ENCODE measurements around the gene PRIMPOL. TPM values are rescaled to one million over a fixed set of nuclear protein-coding genes. Genes with fewer than 3 reads are reported as not detected.
"Not testable (repeated sequence)": the region's sequence is repeated elsewhere in the genome, so short reads cannot be mapped to it uniquely, and the experiment has no call there.

The PRIMPOL gene
- total RNA-seq, 1 donor, result 19.9 TPM

- DNase-seq (ENCODE audit: low read depth), result no peak
- TF ChIP-seq, protein P1, sequence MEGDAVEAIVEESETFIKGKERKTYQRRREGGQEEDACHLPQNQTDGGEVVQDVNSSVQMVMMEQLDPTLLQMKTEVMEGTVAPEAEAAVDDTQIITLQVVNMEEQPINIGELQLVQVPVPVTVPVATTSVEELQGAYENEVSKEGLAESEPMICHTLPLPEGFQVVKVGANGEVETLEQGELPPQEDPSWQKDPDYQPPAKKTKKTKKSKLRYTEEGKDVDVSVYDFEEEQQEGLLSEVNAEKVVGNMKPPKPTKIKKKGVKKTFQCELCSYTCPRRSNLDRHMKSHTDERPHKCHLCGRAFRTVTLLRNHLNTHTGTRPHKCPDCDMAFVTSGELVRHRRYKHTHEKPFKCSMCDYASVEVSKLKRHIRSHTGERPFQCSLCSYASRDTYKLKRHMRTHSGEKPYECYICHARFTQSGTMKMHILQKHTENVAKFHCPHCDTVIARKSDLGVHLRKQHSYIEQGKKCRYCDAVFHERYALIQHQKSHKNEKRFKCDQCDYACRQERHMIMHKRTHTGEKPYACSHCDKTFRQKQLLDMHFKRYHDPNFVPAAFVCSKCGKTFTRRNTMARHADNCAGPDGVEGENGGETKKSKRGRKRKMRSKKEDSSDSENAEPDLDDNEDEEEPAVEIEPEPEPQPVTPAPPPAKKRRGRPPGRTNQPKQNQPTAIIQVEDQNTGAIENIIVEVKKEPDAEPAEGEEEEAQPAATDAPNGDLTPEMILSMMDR (IDR thresholded peaks at IDR 0.05; ENCODE audit: insufficient read depth, low read depth, low read length), result no peak
- H3K4me3 ChIP-seq (ENCODE audit: low read depth, low read length), result no peak overlapping the region
Observed at GRCh38 chr4:184616633-184617551, 32.6 kb upstream of the PRIMPOL start.

DNA sequence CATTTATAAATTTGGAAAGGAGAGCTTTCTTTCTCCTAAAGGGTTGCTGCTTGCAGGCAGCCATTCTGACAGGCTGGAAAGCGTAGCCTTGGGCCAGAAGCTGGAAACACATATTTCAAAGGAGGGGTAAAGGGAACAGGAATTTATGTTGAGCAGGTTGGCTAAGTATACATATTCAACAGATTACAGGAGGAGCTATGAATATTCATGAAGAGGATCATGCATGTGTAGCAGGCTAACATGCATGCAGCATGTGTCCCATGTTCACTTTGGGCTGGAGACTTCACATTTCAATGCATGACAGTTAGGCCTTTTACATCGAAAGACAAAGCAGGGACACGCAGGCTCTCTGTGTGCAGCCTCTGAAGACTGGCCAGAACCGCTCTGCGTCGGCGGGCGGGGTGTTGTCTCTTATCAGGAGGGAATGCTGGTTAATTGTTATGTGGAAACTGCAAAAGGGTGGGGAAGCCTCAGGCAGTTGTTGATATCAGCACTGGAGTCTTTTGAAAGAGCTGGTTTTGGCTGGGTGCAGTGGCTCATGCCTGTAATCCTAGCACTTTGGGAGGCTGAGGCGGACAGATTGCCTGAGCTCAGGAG lies 31.8 kb upstream of the PRIMPOL start:
- TF ChIP-seq, protein P1 (IDR thresholded peaks at IDR 0.05; ENCODE audit: insufficient read depth, low read depth, low read length), result no peak
- peak; percentile 47 for DNase-seq (ENCODE audit: low read depth)
- no peak overlapping the region for H3K4me3 ChIP-seq (ENCODE audit: low read depth, low read length)

GRCh38 chr4:184620212-184620867 lies 29.2 kb upstream of the PRIMPOL start:
- H3K4me3 ChIP-seq (ENCODE audit: low read depth, low read length), result no peak overlapping the region
- no peak for DNase-seq (ENCODE audit: low read depth)
- TF ChIP-seq, protein P1 (IDR thresholded peaks at IDR 0.05; ENCODE audit: insufficient read depth, low read depth, low read length), result no peak

GRCh38 chr4:184621518-184621917 lies 28.0 kb upstream of the PRIMPOL start:
- no peak for DNase-seq (ENCODE audit: low read depth)
- no peak overlapping the region for H3K4me3 ChIP-seq (ENCODE audit: low read depth, low read length)
- TF ChIP-seq, protein P1 (IDR thresholded peaks at IDR 0.05; ENCODE audit: insufficient read depth, low read depth, low read length), result no peak

DNA sequence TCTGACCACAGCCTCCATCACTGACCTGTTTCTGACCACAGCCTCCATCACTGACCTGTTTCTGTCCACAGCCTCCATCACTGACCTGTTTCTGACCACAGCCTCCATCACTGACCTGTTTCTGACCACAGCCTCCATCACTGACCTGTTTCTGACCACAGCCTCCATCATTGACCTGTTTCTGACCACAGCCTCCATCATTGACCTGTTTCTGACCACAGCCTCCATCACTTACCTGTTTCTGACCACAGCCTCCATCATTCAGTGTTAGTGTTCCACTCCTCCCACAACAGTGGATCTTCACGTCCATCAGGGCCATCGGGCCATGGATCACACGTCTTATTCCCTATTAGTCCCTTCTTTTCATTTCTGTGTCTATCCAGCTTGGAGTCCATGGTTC lies 25.0 kb upstream of the PRIMPOL start:
- not testable (repeated sequence) for H3K4me3 ChIP-seq (ENCODE audit: low read depth, low read length); DNase-seq (ENCODE audit: low read depth)

DNA sequence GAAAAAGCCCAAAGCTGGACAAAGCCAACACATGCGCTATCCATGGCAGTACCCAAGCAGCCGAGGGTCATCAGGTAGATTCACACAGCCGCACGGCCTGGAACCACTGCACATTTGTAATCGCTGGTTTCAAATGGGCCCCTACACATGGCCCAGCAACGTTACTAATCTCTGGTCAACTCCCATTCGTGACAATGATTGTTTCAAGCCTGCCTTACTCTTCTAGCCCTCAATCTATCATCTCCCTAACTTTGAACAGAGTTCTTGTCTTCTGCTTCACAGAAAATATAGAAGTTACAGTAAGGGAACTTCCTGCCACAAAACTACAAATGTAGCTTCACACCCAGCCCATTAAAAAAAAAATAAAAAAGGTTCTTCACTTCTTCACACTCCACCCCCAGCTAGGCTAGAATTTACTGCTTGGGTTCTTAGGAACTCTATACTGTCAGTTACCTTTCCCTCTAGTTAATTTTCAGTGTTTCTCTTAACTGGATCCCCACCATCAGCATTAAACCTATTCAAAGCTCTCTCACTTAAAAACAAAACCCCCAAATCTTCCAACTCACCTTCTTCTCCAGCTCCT lies 24.5 kb upstream of the PRIMPOL start:
- TF ChIP-seq, protein P1 (IDR thresholded peaks at IDR 0.05; ENCODE audit: insufficient read depth, low read depth, low read length), result no peak

GRCh38 chr4:184625783-184626596 lies 23.5 kb upstream of the PRIMPOL start:
- not testable (repeated sequence) for DNase-seq (ENCODE audit: low read depth); H3K4me3 ChIP-seq (ENCODE audit: low read depth, low read length)

More for the DNA sequence above, 24.5 kb upstream of the PRIMPOL start:
- DNase-seq (ENCODE audit: low read depth), result no peak
- H3K4me3 ChIP-seq (ENCODE audit: low read depth, low read length), result no peak overlapping the region

All from fibroblast of villous mesenchyme (primary cell).